Measurements from ENCODE around the gene INPP5A. TPM values are rescaled to one million over a fixed set of nuclear protein-coding genes. Genes with fewer than 3 reads are reported as not detected.

The INPP5A gene
- total and polyA plus RNA-seq, 2 of the 13 experiments (the other 11 are each of a cell fraction or from before 2014, with no cell fraction given), result 17.5 to 37.9 TPM

- intact Hi-C loops (cut with micrococcal nuclease; ENCODE audit: unreplicated experiment), result no loop called here
- TF ChIP-seq HOXA5 (CRISPR knock-in tag; IDR thresholded peaks at IDR 0.05) (no peak), MAX (IDR thresholded peaks at IDR 0.05) (no peak), NR3C1 (CRISPR knock-in tag; IDR thresholded peaks at IDR 0.05) (no peak), HNF4G (IDR thresholded peaks at IDR 0.05; ENCODE audit: borderline replicate concordance, low read depth, low read length) (no peak), HNF4G (CRISPR knock-in tag; IDR thresholded peaks at IDR 0.05; ENCODE audit: borderline replicate concordance, low read depth) (no peak), PTBP1 (IDR thresholded peaks at IDR 0.05; ENCODE audit: low read depth, low read length, poor library complexity, severe bottlenecking) (no peak), HOMEZ (CRISPR knock-in tag; IDR thresholded peaks at IDR 0.05; ENCODE audit: low read depth) (no peak), ZBTB44 (CRISPR knock-in tag; IDR thresholded peaks at IDR 0.05) (no peak), FOXM1 (CRISPR knock-in tag; IDR thresholded peaks at IDR 0.05) (no peak), SRF (IDR thresholded peaks at IDR 0.05; ENCODE audit: low read depth, low read length) (no peak), CENPBD1 (CRISPR knock-in tag; IDR thresholded peaks at IDR 0.05; ENCODE audit: borderline replicate concordance, low read depth) (no peak), SIN3B (IDR thresholded peaks at IDR 0.05; ENCODE audit: low read length) (no peak), ATF4 (CRISPR knock-in tag; IDR thresholded peaks at IDR 0.05) (no peak), KLF9 (CRISPR knock-in tag; IDR thresholded peaks at IDR 0.05; ENCODE audit: low read depth) (no peak), ATF2 (CRISPR knock-in tag; IDR thresholded peaks at IDR 0.05) (no peak), ZNF790 (CRISPR knock-in tag; IDR thresholded peaks at IDR 0.05; ENCODE audit: borderline replicate concordance) (no peak)
Measured at GRCh38 chr10:132556994-132557441, 19.4 kb downstream of the INPP5A start.

More at GRCh38 chr10:132556994-132557441, 19.4 kb downstream of the INPP5A start:
- ChIA-PET CTCF (ENCODE audit: low intra/inter-chr PET ratio, low total read pairs) (no interaction called here), POLR2A (no interaction called here)
- no TSS peak for BruUV-seq (replicated peaks)
- DNase-seq (ENCODE audit: low spot score) (no peak), FAIRE-seq (no peak), ATAC-seq (no peak)
- Histone ChIP-seq H3K79me2 (ENCODE audit: insufficient read depth, low read length) (peaks cover 39% of the 10 kb centered on the region), H3K27ac (ENCODE audit: extremely low read length, insufficient read depth, low read length) (no peak overlapping the region), H3K9ac (ENCODE audit: insufficient read depth, low read depth, low read length) (no peak overlapping the region), H2AFZ (ENCODE audit: low read length) (no peak overlapping the region), H3K36me3 (replicated peaks in 1 of 2; ENCODE audit: control insufficient read depth in 1 of 2, insufficient read depth in 2 of 2, low read length in 2 of 2) (peaks cover 0 to 2% of the 10 kb centered on the region in 2 experiments; a peak in 1 of 5 replicates), H3K27me3 (ENCODE audit: control insufficient read depth in 1 of 2, insufficient read depth in 2 of 2, low read length in 2 of 2) (no peaks in the 10 kb centered on the region), H3K4me1 (ENCODE audit: insufficient read depth, low read length) (peaks cover 14% of the 10 kb centered on the region), H3K4me2 (ENCODE audit: low read depth, low read length) (no peak overlapping the region), H4K20me1 (ENCODE audit: insufficient read depth, low read length) (peaks cover 9% of the 10 kb centered on the region; the same call in 1 of the 2 replicates), H3K9me3 (ENCODE audit: low read length) (no peaks in the 10 kb centered on the region), H3K4me3 (replicated peaks in 1 of 3; ENCODE audit: insufficient read depth in 1 of 3, low read depth in 2 of 3, low read length in 3 of 3) (no peak overlapping the region)
- in situ Hi-C loops (cut with HindIII; ENCODE audit: extremely low pct_ligation_motif_present, low pct_unique_long_range_greater_than_20kb), result no loop called here
- 98% methylated on average over 14 of the region's 18 CpGs for WGBS (ENCODE audit: low lambda C conversion rate)

All from HepG2 (cell line).